ENCODE results near the gene CLEC4G. TPM values are rescaled to one million over a fixed set of nuclear protein-coding genes. Genes with fewer than 3 reads are reported as not detected.

The CLEC4G gene
- total and polyA plus RNA-seq, 2 donors from 2014 or later = 0.72 to 1.1 TPM

GRCh38 chr19:7705387-7706187 lies 26.3 kb downstream of the CLEC4G start:
- Histone ChIP-seq H3K27ac (ENCODE audit: low read depth in 2 of 2, low read length in 2 of 2) (no peak overlapping the region), H3K27me3 (ENCODE audit: control insufficient read depth, insufficient read depth, low read length) (no peaks in the 10 kb centered on the region), H3K4me3 (ENCODE audit: low read length in 3 of 3) (no peak overlapping the region), H3K9ac (ENCODE audit: low read length in 3 of 3) (no peak overlapping the region), H3K4me1 (ENCODE audit: control insufficient read depth in 2 of 3, insufficient read depth in 2 of 3, low read depth in 1 of 3, low read length in 3 of 3) (no peaks in the 10 kb centered on the region), H3K36me3 (ENCODE audit: control insufficient read depth in 2 of 3, insufficient read depth in 3 of 3, low read length in 3 of 3) (no peaks in the 10 kb centered on the region), H3K9me3 (ENCODE audit: control insufficient read depth in 2 of 3, insufficient read depth in 1 of 3, low read length in 3 of 3) (no peaks in the 10 kb centered on the region)
- no peak for TF ChIP-seq CTCF (IDR thresholded peaks at IDR 0.05; ENCODE audit: borderline replicate concordance, extremely low read depth, insufficient read depth)
- intact Hi-C loops (cut with DNase I) = no loop called here
- DNase-seq (no peak), FAIRE-seq (no peak)

- DNase-seq (no peak), FAIRE-seq (no peak)
- Histone ChIP-seq H3K27ac (ENCODE audit: low read depth in 2 of 2, low read length in 2 of 2) (no peak overlapping the region), H3K9ac (ENCODE audit: low read length in 3 of 3) (no peak overlapping the region), H3K36me3 (ENCODE audit: control insufficient read depth in 2 of 3, insufficient read depth in 3 of 3, low read length in 3 of 3) (no peaks in the 10 kb centered on the region), H3K4me3 (ENCODE audit: low read length in 3 of 3) (no peak overlapping the region), H3K9me3 (ENCODE audit: control insufficient read depth in 2 of 3, insufficient read depth in 1 of 3, low read length in 3 of 3) (no peaks in the 10 kb centered on the region), H3K4me1 (ENCODE audit: control insufficient read depth in 2 of 3, insufficient read depth in 2 of 3, low read depth in 1 of 3, low read length in 3 of 3) (no peaks in the 10 kb centered on the region), H3K27me3 (ENCODE audit: control insufficient read depth, insufficient read depth, low read length) (no peaks in the 10 kb centered on the region)
- intact Hi-C loops (cut with DNase I) = no loop called here
- TF ChIP-seq CTCF (IDR thresholded peaks at IDR 0.05; ENCODE audit: borderline replicate concordance, extremely low read depth, insufficient read depth) = no peak
Observed at GRCh38 chr19:7704280-7705060, 27.4 kb downstream of the CLEC4G start.

- intact Hi-C loops (cut with DNase I) = no loop called here
- Histone ChIP-seq H3K36me3 (ENCODE audit: control insufficient read depth in 2 of 3, insufficient read depth in 3 of 3, low read length in 3 of 3) (no peaks in the 10 kb centered on the region), H3K9ac (ENCODE audit: low read length in 3 of 3) (no peak overlapping the region), H3K4me3 (ENCODE audit: low read length in 3 of 3) (no peak overlapping the region), H3K4me1 (ENCODE audit: control insufficient read depth in 2 of 3, insufficient read depth in 2 of 3, low read depth in 1 of 3, low read length in 3 of 3) (no peaks in the 10 kb centered on the region), H3K9me3 (ENCODE audit: control insufficient read depth in 2 of 3, insufficient read depth in 1 of 3, low read length in 3 of 3) (no peaks in the 10 kb centered on the region), H3K27me3 (ENCODE audit: control insufficient read depth, insufficient read depth, low read length) (no peaks in the 10 kb centered on the region), H3K27ac (ENCODE audit: low read depth in 2 of 2, low read length in 2 of 2) (no peak overlapping the region)
- FAIRE-seq (no peak), DNase-seq (no peak)
- no peak for TF ChIP-seq CTCF (IDR thresholded peaks at IDR 0.05; ENCODE audit: borderline replicate concordance, extremely low read depth, insufficient read depth)
Observed at GRCh38 chr19:7703332-7703731, 28.6 kb downstream of the CLEC4G start.
